ENCODE measurements around the gene ALDH3A1.

ALDH3A1 gene

GRCh38 chr17:19747829-19748806 lies at the start of gene ALDH3A1:
TSS of gene ALDH3A1 (minus strand) at chr17:19748298. CDS start at chr17:19745129, 3,169 bp downstream.
- H3K4me1 ChIP-seq (ENCODE audit: control insufficient read depth in 2 of 2, insufficient read depth in 2 of 2, low read length in 2 of 2): peaks cover 23 to 36% of the 10 kb centered on the region in 2 donors
- no peaks in the 10 kb centered on the region for H3K27me3 ChIP-seq (ENCODE audit: control insufficient read depth in 2 of 2, insufficient read depth in 2 of 2, low read length in 2 of 2)
- H3K9me3 ChIP-seq (ENCODE audit: control insufficient read depth in 2 of 2, low read length in 2 of 2): no peaks in the 10 kb centered on the region
- H3K36me3 ChIP-seq (ENCODE audit: control insufficient read depth in 2 of 2, insufficient read depth in 2 of 2, low read length in 2 of 2): no peaks in the 10 kb centered on the region
- no peak within 1 kb of the TSS for H3K9ac ChIP-seq (ENCODE audit: low read depth in 1 of 2, low read length in 2 of 2)
- H3K27ac ChIP-seq (ENCODE audit: low read depth in 2 of 2, low read length in 2 of 2): peak within 1 kb of the TSS in 1 of 2 donors; percentile 16
- H3K4me3 ChIP-seq (ENCODE audit: low read length in 2 of 2): peak within 1 kb of the TSS in 1 of 2 donors; percentile 37

GRCh38 chr17:19796457-19796856 lies 48.4 kb upstream of the ALDH3A1 start:
- Histone ChIP-seq H3K9me3 (ENCODE audit: control insufficient read depth in 2 of 2, low read length in 2 of 2) (peaks cover 4% of the 10 kb centered on the region in 2 donors), H3K27ac (ENCODE audit: low read depth in 2 of 2, low read length in 2 of 2) (no peak overlapping the region), H3K27me3 (ENCODE audit: control insufficient read depth in 2 of 2, insufficient read depth in 2 of 2, low read length in 2 of 2) (no peaks in the 10 kb centered on the region), H3K4me1 (ENCODE audit: control insufficient read depth in 2 of 2, insufficient read depth in 2 of 2, low read length in 2 of 2) (no peaks in the 10 kb centered on the region), H3K9ac (ENCODE audit: low read depth in 1 of 2, low read length in 2 of 2) (no peak overlapping the region), H3K36me3 (ENCODE audit: control insufficient read depth in 2 of 2, insufficient read depth in 2 of 2, low read length in 2 of 2) (peaks cover 26 to 30% of the 10 kb centered on the region in 2 donors), H3K4me3 (ENCODE audit: low read length in 2 of 2) (no peak overlapping the region)

GRCh38 chr17:19791918-19792550 lies 43.9 kb upstream of the ALDH3A1 start:
- H3K4me3 ChIP-seq (ENCODE audit: low read length in 2 of 2): no peak overlapping the region
- no peak overlapping the region for H3K27ac ChIP-seq (ENCODE audit: low read depth in 2 of 2, low read length in 2 of 2)
- H3K9me3 ChIP-seq (ENCODE audit: control insufficient read depth in 2 of 2, low read length in 2 of 2): peaks cover 0 to 4% of the 10 kb centered on the region in 2 donors
- no peaks in the 10 kb centered on the region for H3K27me3 ChIP-seq (ENCODE audit: control insufficient read depth in 2 of 2, insufficient read depth in 2 of 2, low read length in 2 of 2)
- H3K36me3 ChIP-seq (ENCODE audit: control insufficient read depth in 2 of 2, insufficient read depth in 2 of 2, low read length in 2 of 2): peaks cover 30 to 36% of the 10 kb centered on the region in 2 donors
- no peaks in the 10 kb centered on the region for H3K4me1 ChIP-seq (ENCODE audit: control insufficient read depth in 2 of 2, insufficient read depth in 2 of 2, low read length in 2 of 2)
- no peak overlapping the region for H3K9ac ChIP-seq (ENCODE audit: low read depth in 1 of 2, low read length in 2 of 2)

GRCh38 chr17:19787733-19788357 lies 39.7 kb upstream of the ALDH3A1 start:
- Histone ChIP-seq H3K9ac (ENCODE audit: low read depth in 1 of 2, low read length in 2 of 2) (no peak overlapping the region), H3K27me3 (ENCODE audit: control insufficient read depth in 2 of 2, insufficient read depth in 2 of 2, low read length in 2 of 2) (no peaks in the 10 kb centered on the region), H3K4me1 (ENCODE audit: control insufficient read depth in 2 of 2, insufficient read depth in 2 of 2, low read length in 2 of 2) (no peaks in the 10 kb centered on the region), H3K4me3 (ENCODE audit: low read length in 2 of 2) (no peak overlapping the region), H3K27ac (ENCODE audit: low read depth in 2 of 2, low read length in 2 of 2) (no peak overlapping the region), H3K9me3 (ENCODE audit: control insufficient read depth in 2 of 2, low read length in 2 of 2) (no peaks in the 10 kb centered on the region), H3K36me3 (ENCODE audit: control insufficient read depth in 2 of 2, insufficient read depth in 2 of 2, low read length in 2 of 2) (peaks cover 14% of the 10 kb centered on the region in 2 donors)

- H3K4me3 ChIP-seq (ENCODE audit: low read length in 2 of 2): no peak overlapping the region
- no peaks in the 10 kb centered on the region for H3K9me3 ChIP-seq (ENCODE audit: control insufficient read depth in 2 of 2, low read length in 2 of 2)
- H3K36me3 ChIP-seq (ENCODE audit: control insufficient read depth in 2 of 2, insufficient read depth in 2 of 2, low read length in 2 of 2): peaks cover 14 to 18% of the 10 kb centered on the region in 2 donors
- no peaks in the 10 kb centered on the region for H3K27me3 ChIP-seq (ENCODE audit: control insufficient read depth in 2 of 2, insufficient read depth in 2 of 2, low read length in 2 of 2)
- H3K27ac ChIP-seq (ENCODE audit: low read depth in 2 of 2, low read length in 2 of 2): no peak overlapping the region
- H3K9ac ChIP-seq (ENCODE audit: low read depth in 1 of 2, low read length in 2 of 2): no peak overlapping the region
- no peaks in the 10 kb centered on the region for H3K4me1 ChIP-seq (ENCODE audit: control insufficient read depth in 2 of 2, insufficient read depth in 2 of 2, low read length in 2 of 2)
Observed at GRCh38 chr17:19785854-19786253, 37.8 kb upstream of the ALDH3A1 start.

GRCh38 chr17:19781488-19782458 lies 33.7 kb upstream of the ALDH3A1 start:
- H3K27me3 ChIP-seq (ENCODE audit: control insufficient read depth in 2 of 2, insufficient read depth in 2 of 2, low read length in 2 of 2): no peaks in the 10 kb centered on the region
- peaks cover 0 to 22% of the 10 kb centered on the region in 2 donors for H3K36me3 ChIP-seq (ENCODE audit: control insufficient read depth in 2 of 2, insufficient read depth in 2 of 2, low read length in 2 of 2)
- H3K4me1 ChIP-seq (ENCODE audit: control insufficient read depth in 2 of 2, insufficient read depth in 2 of 2, low read length in 2 of 2): no peaks in the 10 kb centered on the region
- no peak overlapping the region for H3K4me3 ChIP-seq (ENCODE audit: low read length in 2 of 2)
- no peak overlapping the region for H3K27ac ChIP-seq (ENCODE audit: low read depth in 2 of 2, low read length in 2 of 2)
- H3K9ac ChIP-seq (ENCODE audit: low read depth in 1 of 2, low read length in 2 of 2): no peak overlapping the region
- H3K9me3 ChIP-seq (ENCODE audit: control insufficient read depth in 2 of 2, low read length in 2 of 2): no peaks in the 10 kb centered on the region

GRCh38 chr17:19780846-19781245 lies 32.7 kb upstream of the ALDH3A1 start:
- H3K27ac ChIP-seq (ENCODE audit: low read depth in 2 of 2, low read length in 2 of 2): no peak overlapping the region
- no peaks in the 10 kb centered on the region for H3K27me3 ChIP-seq (ENCODE audit: control insufficient read depth in 2 of 2, insufficient read depth in 2 of 2, low read length in 2 of 2)
- H3K9me3 ChIP-seq (ENCODE audit: control insufficient read depth in 2 of 2, low read length in 2 of 2): no peaks in the 10 kb centered on the region
- peaks cover 4 to 30% of the 10 kb centered on the region in 2 donors for H3K36me3 ChIP-seq (ENCODE audit: control insufficient read depth in 2 of 2, insufficient read depth in 2 of 2, low read length in 2 of 2)
- H3K4me1 ChIP-seq (ENCODE audit: control insufficient read depth in 2 of 2, insufficient read depth in 2 of 2, low read length in 2 of 2): no peaks in the 10 kb centered on the region
- H3K4me3 ChIP-seq (ENCODE audit: low read length in 2 of 2): no peak overlapping the region
- H3K9ac ChIP-seq (ENCODE audit: low read depth in 1 of 2, low read length in 2 of 2): no peak overlapping the region

GRCh38 chr17:19773534-19773933 lies 25.4 kb upstream of the ALDH3A1 start:
- no peak overlapping the region for H3K4me3 ChIP-seq (ENCODE audit: low read length in 2 of 2)
- peaks cover 9 to 24% of the 10 kb centered on the region in 2 donors for H3K36me3 ChIP-seq (ENCODE audit: control insufficient read depth in 2 of 2, insufficient read depth in 2 of 2, low read length in 2 of 2)
- H3K27me3 ChIP-seq (ENCODE audit: control insufficient read depth in 2 of 2, insufficient read depth in 2 of 2, low read length in 2 of 2): no peaks in the 10 kb centered on the region

GRCh38 chr17:19771971-19772630 lies 24.0 kb upstream of the ALDH3A1 start:
- H3K4me1 ChIP-seq (ENCODE audit: control insufficient read depth in 2 of 2, insufficient read depth in 2 of 2, low read length in 2 of 2): no peaks in the 10 kb centered on the region
- no peak overlapping the region for H3K4me3 ChIP-seq (ENCODE audit: low read length in 2 of 2)
- no peaks in the 10 kb centered on the region for H3K27me3 ChIP-seq (ENCODE audit: control insufficient read depth in 2 of 2, insufficient read depth in 2 of 2, low read length in 2 of 2)
- no peak overlapping the region for H3K9ac ChIP-seq (ENCODE audit: low read depth in 1 of 2, low read length in 2 of 2)
- peaks cover 9 to 16% of the 10 kb centered on the region in 2 donors for H3K36me3 ChIP-seq (ENCODE audit: control insufficient read depth in 2 of 2, insufficient read depth in 2 of 2, low read length in 2 of 2)
- no peaks in the 10 kb centered on the region for H3K9me3 ChIP-seq (ENCODE audit: control insufficient read depth in 2 of 2, low read length in 2 of 2)
- no peak overlapping the region for H3K27ac ChIP-seq (ENCODE audit: low read depth in 2 of 2, low read length in 2 of 2)

More at GRCh38 chr17:19773534-19773933, 25.4 kb upstream of the ALDH3A1 start:
- Histone ChIP-seq H3K9ac (ENCODE audit: low read depth in 1 of 2, low read length in 2 of 2) (no peak overlapping the region), H3K4me1 (ENCODE audit: control insufficient read depth in 2 of 2, insufficient read depth in 2 of 2, low read length in 2 of 2) (no peaks in the 10 kb centered on the region), H3K9me3 (ENCODE audit: control insufficient read depth in 2 of 2, low read length in 2 of 2) (no peaks in the 10 kb centered on the region), H3K27ac (ENCODE audit: low read depth in 2 of 2, low read length in 2 of 2) (no peak overlapping the region)
